Nephron (organoid): ENCODE measurements around the gene KRTAP10-7.

ENCODE experiments used
- H3K27ac Mint-ChIP-seq, 3 experiments: 2 replicates each; pipeline ENCODE4 v1.8.0; 2020; ENCODE audit warnings: mixed read lengths in 3 of 3, mild to moderate bottlenecking in 2 of 3, moderate library complexity in 1 of 3
- H3K27me3 Mint-ChIP-seq: 2 replicates; pipeline ENCODE4 v1.8.0; 2021; ENCODE audit warnings: low read depth, mild to moderate bottlenecking, moderate library complexity, mixed read lengths
- H3K36me3 Mint-ChIP-seq: 2 replicates; pipeline ENCODE4 v1.8.0; 2020; ENCODE audit warnings: low read depth, mixed read lengths
- H3K4me1 Mint-ChIP-seq: 2 replicates; pipeline ENCODE4 v1.8.0; 2020; ENCODE audit warnings: mixed read lengths
- H3K4me3 Mint-ChIP-seq, 3 experiments: 2 replicates each; pipeline ENCODE4 v1.8.0; 2020; ENCODE audit warnings: mild to moderate bottlenecking in 3 of 3, mixed read lengths in 3 of 3, moderate library complexity in 2 of 3
- H3K9me3 Mint-ChIP-seq: 2 replicates; pipeline ENCODE4 v1.8.0; 2020; ENCODE audit warnings: mixed read lengths
- CTCF ChIP-seq, 3 experiments: fragments of 200-600 bp; sonication (generic); IDR thresholded peaks; one replicate each; pipeline ENCODE4 v1.5.0; 2021; ENCODE audit warnings: antibody characterized with exemption in 3 of 3; ENCODE audit not compliant: unreplicated experiment in 3 of 3

KRTAP10-7 gene

GRCh38 chr21:44566403-44566802 is 34.0 kb upstream of the KRTAP10-7 start:
- no peak overlapping the region for H3K27ac Mint-ChIP-seq
- peaks cover 27% of the 10 kb centered on the region for H3K27me3 Mint-ChIP-seq
- H3K9me3 Mint-ChIP-seq: peaks cover 20% of the 10 kb centered on the region
- no peaks in the 10 kb centered on the region for H3K4me1 Mint-ChIP-seq
- H3K36me3 Mint-ChIP-seq: no peaks in the 10 kb centered on the region
- H3K4me3 Mint-ChIP-seq: no peak overlapping the region
- no peak for TF ChIP-seq CTCF (IDR thresholded peaks at IDR 0.05; ENCODE audit: unreplicated experiment in 3 of 3)

GRCh38 chr21:44567481-44568171 is 32.8 kb upstream of the KRTAP10-7 start:
- no peaks in the 10 kb centered on the region for H3K4me1 Mint-ChIP-seq

GRCh38 chr21:44568261-44568660 is 32.1 kb upstream of the KRTAP10-7 start:
- TF ChIP-seq CTCF (IDR thresholded peaks at IDR 0.05; ENCODE audit: unreplicated experiment in 3 of 3): no peak
- H3K4me3 Mint-ChIP-seq: no peak overlapping the region
- H3K4me1 Mint-ChIP-seq: no peaks in the 10 kb centered on the region
- no peaks in the 10 kb centered on the region for H3K36me3 Mint-ChIP-seq
- peaks cover 24% of the 10 kb centered on the region for H3K9me3 Mint-ChIP-seq
- H3K27me3 Mint-ChIP-seq: peaks cover 28% of the 10 kb centered on the region
- H3K27ac Mint-ChIP-seq: no peak overlapping the region

More at GRCh38 chr21:44567481-44568171, 32.8 kb upstream of the KRTAP10-7 start:
- no peak overlapping the region for H3K27ac Mint-ChIP-seq
- H3K36me3 Mint-ChIP-seq: no peaks in the 10 kb centered on the region
- H3K9me3 Mint-ChIP-seq: peaks cover 21% of the 10 kb centered on the region
- peaks cover 23% of the 10 kb centered on the region for H3K27me3 Mint-ChIP-seq
- H3K4me3 Mint-ChIP-seq: no peak overlapping the region
- no peak for TF ChIP-seq CTCF (IDR thresholded peaks at IDR 0.05; ENCODE audit: unreplicated experiment in 3 of 3)

GRCh38 chr21:44568667-44569556 is 31.5 kb upstream of the KRTAP10-7 start:
- H3K4me3 Mint-ChIP-seq: no peak overlapping the region
- H3K27ac Mint-ChIP-seq: no peak overlapping the region
- peaks cover 31% of the 10 kb centered on the region for H3K27me3 Mint-ChIP-seq
- no peak for TF ChIP-seq CTCF (IDR thresholded peaks at IDR 0.05; ENCODE audit: unreplicated experiment in 3 of 3)
- peaks cover 23% of the 10 kb centered on the region for H3K9me3 Mint-ChIP-seq
- no peaks in the 10 kb centered on the region for H3K36me3 Mint-ChIP-seq
- H3K4me1 Mint-ChIP-seq: no peaks in the 10 kb centered on the region

GRCh38 chr21:44569861-44570517 is 30.4 kb upstream of the KRTAP10-7 start:
- H3K27ac Mint-ChIP-seq: no peak overlapping the region
- TF ChIP-seq CTCF (IDR thresholded peaks at IDR 0.05; ENCODE audit: unreplicated experiment in 3 of 3): no peak
- H3K4me1 Mint-ChIP-seq: no peaks in the 10 kb centered on the region
- peaks cover 23% of the 10 kb centered on the region for H3K9me3 Mint-ChIP-seq
- peaks cover 31% of the 10 kb centered on the region for H3K27me3 Mint-ChIP-seq
- no peaks in the 10 kb centered on the region for H3K36me3 Mint-ChIP-seq
- no peak overlapping the region for H3K4me3 Mint-ChIP-seq
